ENCODE measurements around the gene C2orf72.
A peak's percentile ranks its signal among the peaks of the same experiment; 100 is the strongest.
"Not testable (repeated sequence)": the region's sequence is repeated elsewhere in the genome, so short reads cannot be mapped to it uniquely, and the experiment has no call there.

Gene C2orf72

GRCh38 chr2:231046916-231047273 is 9.6 kb downstream of the C2orf72 start:
- no peak for DNase-seq (ENCODE audit: low spot score)

- peak; percentile 98 for DNase-seq (ENCODE audit: low spot score)
These were observed 10.1 kb downstream of the C2orf72 start for GRCh38 chr2:231047274-231047922.

- no peak for DNase-seq (ENCODE audit: low spot score)
These were observed 10.9 kb downstream of the C2orf72 start for GRCh38 chr2:231047923-231048915.

- no peak for DNase-seq (ENCODE audit: low spot score)
These were observed 12.1 kb downstream of the C2orf72 start for GRCh38 chr2:231049286-231050017.

- peak; percentile 59 for DNase-seq (ENCODE audit: low spot score)
These were observed 12.9 kb downstream of the C2orf72 start for GRCh38 chr2:231050018-231050901.

- DNase-seq (ENCODE audit: low spot score) = no peak
These were observed 13.8 kb downstream of the C2orf72 start for GRCh38 chr2:231051116-231051515.

GRCh38 chr2:231052494-231053451 is 15.4 kb downstream of the C2orf72 start:
- DNase-seq (ENCODE audit: low spot score) = peak; percentile 83

- no peak for DNase-seq (ENCODE audit: low spot score)
These were observed 16.5 kb downstream of the C2orf72 start for GRCh38 chr2:231053846-231054245.

- peak; percentile 88 for DNase-seq (ENCODE audit: low spot score)
These were observed 19.4 kb downstream of the C2orf72 start, which contains the start of gene PSMD1 for GRCh38 chr2:231056453-231057416. Gene PSMD1 (plus strand): TSS chr2:231056867. CDS start chr2:231057026, 159 bp downstream.

GRCh38 chr2:231057590-231057989 is 20.3 kb downstream of the C2orf72 start:
- no peak for DNase-seq (ENCODE audit: low spot score)

GRCh38 chr2:231058761-231059550 is 21.6 kb downstream of the C2orf72 start:
- DNase-seq (ENCODE audit: low spot score) = no peak

- DNase-seq (ENCODE audit: low spot score) = no peak
These were observed 22.4 kb downstream of the C2orf72 start for GRCh38 chr2:231059756-231060155.

GRCh38 chr2:231062776-231063175 is 25.5 kb downstream of the C2orf72 start:
- DNase-seq (ENCODE audit: low spot score) = no peak

GRCh38 chr2:231063347-231063746 is 26.0 kb downstream of the C2orf72 start:
- DNase-seq (ENCODE audit: low spot score) = no peak

GRCh38 chr2:231065966-231066365 is 28.6 kb downstream of the C2orf72 start:
- DNase-seq (ENCODE audit: low spot score) = no peak

GRCh38 chr2:231067531-231067930 is 30.2 kb downstream of the C2orf72 start:
- DNase-seq (ENCODE audit: low spot score) = not testable (repeated sequence)

- no peak for DNase-seq (ENCODE audit: low spot score)
These were observed 31.4 kb downstream of the C2orf72 start for GRCh38 chr2:231068525-231069222.
